ENCODE measurements around the gene IL15RA.

GRCh38 chr10:6019796-6020195 is 42.5 kb upstream of the IL15RA start:
- TF ChIP-seq HCFC1 (IDR thresholded peaks at IDR 0.05; ENCODE audit: low read length) = no peak
- TF ChIP-seq EZH2 (IDR thresholded peaks at IDR 0.05; ENCODE audit: borderline replicate concordance, control insufficient read depth, low read depth, low read length) = no peak

All from GM12878 (cell line).